GM19328 (cell line): ENCODE measurements around the gene SCAPER.
"Not testable (repeated sequence)": the region's sequence is repeated elsewhere in the genome, so short reads cannot be mapped to it uniquely, and the experiment has no call there.

Experiments
- ATAC-seq: cut with Tn5 transposase; IDR thresholded peaks from one replicate; pipeline ENCODE4 v1.9.1; 2021; ENCODE audit warnings: mild to moderate bottlenecking, moderate library complexity; ENCODE audit not compliant: unreplicated experiment

The SCAPER gene

DNA sequence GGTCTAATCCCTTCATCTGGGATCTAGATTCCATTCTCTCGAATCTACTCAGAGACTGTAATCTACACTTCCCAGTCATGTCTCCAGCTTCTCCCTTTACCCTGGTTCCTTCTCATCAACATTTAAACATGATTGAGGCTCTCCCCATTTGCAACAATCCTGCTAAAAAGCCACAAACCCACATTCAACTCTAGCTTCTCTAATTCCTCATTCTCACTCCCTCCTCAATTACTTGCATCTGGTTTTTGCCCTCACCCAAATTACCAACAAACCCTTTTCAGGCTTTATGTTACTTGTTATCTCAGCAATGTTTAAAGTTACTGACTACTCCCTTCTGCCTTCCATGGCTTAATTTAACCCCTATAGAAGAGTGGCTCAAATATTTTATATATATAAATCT, 605.4 kb downstream of the SCAPER start:
- ATAC-seq, result no peak

GRCh38 chr15:76298986-76299385, 606.2 kb downstream of the SCAPER start:
- ATAC-seq, result no peak

GRCh38 chr15:76297951-76298350, 607.2 kb downstream of the SCAPER start:
- ATAC-seq, result not testable (repeated sequence)
